ENCODE measurements around the gene DSCAML1.

Gene DSCAML1

DNA sequence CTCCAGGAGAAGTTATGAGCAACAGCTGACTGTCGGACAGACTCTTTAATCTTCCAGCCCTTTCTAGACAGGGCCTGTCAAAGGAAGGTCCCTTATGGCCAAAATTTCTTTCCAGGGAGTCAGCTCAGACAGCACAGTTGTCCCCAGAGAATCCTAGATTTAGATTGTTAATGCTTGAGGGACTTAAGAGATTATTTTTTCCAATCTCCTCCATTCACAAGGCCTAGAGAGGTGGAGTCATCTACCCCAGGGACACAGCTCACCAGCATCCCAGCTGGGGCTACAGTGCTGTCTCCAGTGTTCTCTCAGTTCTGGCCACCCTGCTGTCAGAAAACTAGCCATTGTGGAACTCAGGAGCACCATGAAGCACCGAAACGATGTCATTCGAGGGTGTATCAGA lies 7.8 kb downstream of the DSCAML1 start:
- no peak for ATAC-seq
- TF ChIP-seq ZNF70 (CRISPR knock-in tag; IDR thresholded peaks at IDR 0.05) (no peak), PPARA (CRISPR knock-in tag; IDR thresholded peaks at IDR 0.05; ENCODE audit: borderline replicate concordance) (no peak), ZFP30 (CRISPR knock-in tag; IDR thresholded peaks at IDR 0.05) (no peak), BACH2 (CRISPR knock-in tag; IDR thresholded peaks at IDR 0.05; ENCODE audit: borderline replicate concordance) (no peak), ZNF8 (CRISPR knock-in tag; IDR thresholded peaks at IDR 0.05) (no peak), ISL1 (CRISPR knock-in tag; IDR thresholded peaks at IDR 0.05) (no peak), ARNTL (CRISPR knock-in tag; IDR thresholded peaks at IDR 0.05; ENCODE audit: borderline replicate concordance, low read depth) (no peak), ESRRG (CRISPR knock-in tag; IDR thresholded peaks at IDR 0.05) (no peak), ZNF565 (CRISPR knock-in tag; conservative IDR thresholded peaks at IDR 0.05; ENCODE audit: low read depth) (no peak)

DNA sequence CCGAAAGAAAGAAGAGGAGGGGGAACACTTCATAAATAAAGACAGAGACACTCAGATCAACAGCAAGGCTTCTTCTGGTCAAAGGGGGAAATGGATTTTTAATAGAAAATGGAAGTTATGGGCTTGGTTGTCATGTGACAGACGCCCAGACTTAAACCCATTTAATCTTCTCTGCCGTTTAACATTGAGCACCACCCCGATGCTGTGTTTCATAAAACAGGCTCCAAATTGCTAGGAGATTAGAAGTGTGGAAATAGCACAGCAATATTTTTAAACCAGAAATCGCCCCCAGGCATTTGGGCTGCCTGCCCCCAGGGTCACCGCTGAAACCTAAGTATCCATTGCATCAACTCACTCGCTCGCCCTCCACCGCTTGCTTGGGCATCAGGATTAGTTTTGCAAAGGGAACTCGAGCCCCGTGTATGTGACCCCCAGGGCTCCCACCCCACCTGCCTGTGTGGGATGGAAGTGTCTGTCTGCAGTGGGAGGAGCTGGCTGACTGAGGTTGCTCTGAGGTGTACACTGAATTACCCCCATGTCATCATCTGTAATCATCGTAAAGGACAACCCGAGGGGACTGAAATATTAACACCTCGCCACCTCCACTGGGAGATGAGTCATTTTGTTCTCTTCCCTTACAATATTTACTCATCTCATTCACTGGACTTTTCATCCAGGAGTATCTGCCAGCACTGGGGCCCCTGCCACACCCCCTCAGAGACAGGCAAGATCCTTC lies 10.7 kb downstream of the DSCAML1 start:
- no peak for ATAC-seq

DNA sequence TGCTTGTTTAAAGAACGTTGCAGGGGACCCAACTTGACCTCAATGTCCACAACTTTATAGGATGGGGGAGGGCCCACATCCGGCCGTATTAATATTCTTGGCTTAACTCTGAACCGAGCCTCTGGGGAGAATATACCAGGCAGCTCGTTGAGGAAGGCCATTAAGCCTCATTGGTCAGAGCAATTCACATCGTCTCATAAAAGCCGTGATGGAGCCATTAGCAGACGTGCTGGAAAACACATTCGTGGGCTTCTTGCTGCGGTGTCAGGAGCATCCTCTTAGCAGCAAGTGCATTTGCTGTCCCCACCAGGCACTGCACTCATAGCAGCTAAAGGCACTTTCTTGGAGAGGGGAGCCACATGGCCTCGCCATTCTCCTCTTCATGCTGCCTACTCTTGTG lies 14.9 kb downstream of the DSCAML1 start:
- TF ChIP-seq PPARA (CRISPR knock-in tag; IDR thresholded peaks at IDR 0.05; ENCODE audit: borderline replicate concordance) (no peak), ISL1 (CRISPR knock-in tag; IDR thresholded peaks at IDR 0.05) (no peak), ZFP30 (CRISPR knock-in tag; IDR thresholded peaks at IDR 0.05) (no peak), ARNTL (CRISPR knock-in tag; IDR thresholded peaks at IDR 0.05; ENCODE audit: borderline replicate concordance, low read depth) (no peak), CSDC2 (CRISPR knock-in tag; IDR thresholded peaks at IDR 0.05) (no peak), TCF4 (CRISPR knock-in tag; IDR thresholded peaks at IDR 0.05; ENCODE audit: borderline replicate concordance) (no peak)
- ATAC-seq, result no peak

More for the DNA sequence above, 10.7 kb downstream of the DSCAML1 start:
- TF ChIP-seq CSDC2 (CRISPR knock-in tag; IDR thresholded peaks at IDR 0.05), result no peak
- TF ChIP-seq, protein P1, sequence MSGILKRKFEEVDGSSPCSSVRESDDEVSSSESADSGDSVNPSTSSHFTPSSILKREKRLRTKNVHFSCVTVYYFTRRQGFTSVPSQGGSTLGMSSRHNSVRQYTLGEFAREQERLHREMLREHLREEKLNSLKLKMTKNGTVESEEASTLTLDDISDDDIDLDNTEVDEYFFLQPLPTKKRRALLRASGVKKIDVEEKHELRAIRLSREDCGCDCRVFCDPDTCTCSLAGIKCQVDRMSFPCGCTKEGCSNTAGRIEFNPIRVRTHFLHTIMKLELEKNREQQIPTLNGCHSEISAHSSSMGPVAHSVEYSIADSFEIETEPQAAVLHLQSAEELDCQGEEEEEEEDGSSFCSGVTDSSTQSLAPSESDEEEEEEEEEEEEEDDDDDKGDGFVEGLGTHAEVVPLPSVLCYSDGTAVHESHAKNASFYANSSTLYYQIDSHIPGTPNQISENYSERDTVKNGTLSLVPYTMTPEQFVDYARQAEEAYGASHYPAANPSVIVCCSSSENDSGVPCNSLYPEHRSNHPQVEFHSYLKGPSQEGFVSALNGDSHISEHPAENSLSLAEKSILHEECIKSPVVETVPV (CRISPR knock-in tag; IDR thresholded peaks at IDR 0.05), result no peak
- TF ChIP-seq GLIS3 (CRISPR knock-in tag; IDR thresholded peaks at IDR 0.05), result no peak
- no peak for TF ChIP-seq PPARA (CRISPR knock-in tag; IDR thresholded peaks at IDR 0.05; ENCODE audit: borderline replicate concordance)
- TF ChIP-seq, protein P2, sequence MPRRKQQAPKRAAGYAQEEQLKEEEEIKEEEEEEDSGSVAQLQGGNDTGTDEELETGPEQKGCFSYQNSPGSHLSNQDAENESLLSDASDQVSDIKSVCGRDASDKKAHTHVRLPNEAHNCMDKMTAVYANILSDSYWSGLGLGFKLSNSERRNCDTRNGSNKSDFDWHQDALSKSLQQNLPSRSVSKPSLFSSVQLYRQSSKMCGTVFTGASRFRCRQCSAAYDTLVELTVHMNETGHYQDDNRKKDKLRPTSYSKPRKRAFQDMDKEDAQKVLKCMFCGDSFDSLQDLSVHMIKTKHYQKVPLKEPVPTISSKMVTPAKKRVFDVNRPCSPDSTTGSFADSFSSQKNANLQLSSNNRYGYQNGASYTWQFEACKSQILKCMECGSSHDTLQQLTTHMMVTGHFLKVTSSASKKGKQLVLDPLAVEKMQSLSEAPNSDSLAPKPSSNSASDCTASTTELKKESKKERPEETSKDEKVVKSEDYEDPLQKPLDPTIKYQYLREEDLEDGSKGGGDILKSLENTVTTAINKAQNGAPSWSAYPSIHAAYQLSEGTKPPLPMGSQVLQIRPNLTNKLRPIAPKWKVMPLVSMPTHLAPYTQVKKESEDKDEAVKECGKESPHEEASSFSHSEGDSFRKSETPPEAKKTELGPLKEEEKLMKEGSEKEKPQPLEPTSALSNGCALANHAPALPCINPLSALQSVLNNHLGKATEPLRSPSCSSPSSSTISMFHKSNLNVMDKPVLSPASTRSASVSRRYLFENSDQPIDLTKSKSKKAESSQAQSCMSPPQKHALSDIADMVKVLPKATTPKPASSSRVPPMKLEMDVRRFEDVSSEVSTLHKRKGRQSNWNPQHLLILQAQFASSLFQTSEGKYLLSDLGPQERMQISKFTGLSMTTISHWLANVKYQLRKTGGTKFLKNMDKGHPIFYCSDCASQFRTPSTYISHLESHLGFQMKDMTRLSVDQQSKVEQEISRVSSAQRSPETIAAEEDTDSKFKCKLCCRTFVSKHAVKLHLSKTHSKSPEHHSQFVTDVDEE (CRISPR knock-in tag; IDR thresholded peaks at IDR 0.05), result no peak
- TF ChIP-seq BACH2 (CRISPR knock-in tag; IDR thresholded peaks at IDR 0.05; ENCODE audit: borderline replicate concordance), result no peak
- TF ChIP-seq, protein P3, sequence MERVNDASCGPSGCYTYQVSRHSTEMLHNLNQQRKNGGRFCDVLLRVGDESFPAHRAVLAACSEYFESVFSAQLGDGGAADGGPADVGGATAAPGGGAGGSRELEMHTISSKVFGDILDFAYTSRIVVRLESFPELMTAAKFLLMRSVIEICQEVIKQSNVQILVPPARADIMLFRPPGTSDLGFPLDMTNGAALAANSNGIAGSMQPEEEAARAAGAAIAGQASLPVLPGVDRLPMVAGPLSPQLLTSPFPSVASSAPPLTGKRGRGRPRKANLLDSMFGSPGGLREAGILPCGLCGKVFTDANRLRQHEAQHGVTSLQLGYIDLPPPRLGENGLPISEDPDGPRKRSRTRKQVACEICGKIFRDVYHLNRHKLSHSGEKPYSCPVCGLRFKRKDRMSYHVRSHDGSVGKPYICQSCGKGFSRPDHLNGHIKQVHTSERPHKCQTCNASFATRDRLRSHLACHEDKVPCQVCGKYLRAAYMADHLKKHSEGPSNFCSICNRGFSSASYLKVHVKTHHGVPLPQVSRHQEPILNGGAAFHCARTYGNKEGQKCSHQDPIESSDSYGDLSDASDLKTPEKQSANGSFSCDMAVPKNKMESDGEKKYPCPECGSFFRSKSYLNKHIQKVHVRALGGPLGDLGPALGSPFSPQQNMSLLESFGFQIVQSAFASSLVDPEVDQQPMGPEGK (CRISPR knock-in tag; IDR thresholded peaks at IDR 0.05; ENCODE audit: borderline replicate concordance), result no peak
- no peak for TF ChIP-seq RARB (CRISPR knock-in tag; IDR thresholded peaks at IDR 0.05)
- no peak for TF ChIP-seq TCF4 (CRISPR knock-in tag; IDR thresholded peaks at IDR 0.05; ENCODE audit: borderline replicate concordance)
- TF ChIP-seq ZFP3 (CRISPR knock-in tag; IDR thresholded peaks at IDR 0.05), result no peak
- TF ChIP-seq ZC3H10 (CRISPR knock-in tag; IDR thresholded peaks at IDR 0.05), result no peak
- TF ChIP-seq ZNF565 (CRISPR knock-in tag; conservative IDR thresholded peaks at IDR 0.05; ENCODE audit: low read depth), result no peak
- no peak for TF ChIP-seq ZNF70 (CRISPR knock-in tag; IDR thresholded peaks at IDR 0.05)
- no peak for TF ChIP-seq ESRRG (CRISPR knock-in tag; IDR thresholded peaks at IDR 0.05)
- TF ChIP-seq ZFP30 (CRISPR knock-in tag; IDR thresholded peaks at IDR 0.05), result no peak
- TF ChIP-seq OSR1 (CRISPR knock-in tag; IDR thresholded peaks at IDR 0.05), result no peak

DNA sequence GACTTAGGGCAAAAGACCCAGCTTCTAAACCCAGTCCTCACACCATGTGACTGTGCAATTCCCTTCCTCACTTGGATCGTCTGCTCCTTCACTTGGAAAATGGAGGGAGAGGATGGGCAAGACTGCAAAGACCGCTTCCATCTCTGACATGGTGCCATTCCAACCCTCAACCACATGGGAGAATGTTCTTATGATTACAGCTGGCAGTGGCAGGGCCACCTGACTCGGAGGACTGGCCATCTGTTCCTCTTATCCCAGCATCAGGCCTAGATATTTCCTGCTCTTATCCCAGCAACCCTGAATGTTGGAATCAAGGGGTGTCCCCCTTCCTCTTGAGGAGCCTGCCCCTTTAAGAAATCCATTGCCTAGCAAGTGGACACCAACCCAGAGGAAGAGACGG lies 15.4 kb downstream of the DSCAML1 start:
- no peak for ATAC-seq
- TF ChIP-seq, protein P4, sequence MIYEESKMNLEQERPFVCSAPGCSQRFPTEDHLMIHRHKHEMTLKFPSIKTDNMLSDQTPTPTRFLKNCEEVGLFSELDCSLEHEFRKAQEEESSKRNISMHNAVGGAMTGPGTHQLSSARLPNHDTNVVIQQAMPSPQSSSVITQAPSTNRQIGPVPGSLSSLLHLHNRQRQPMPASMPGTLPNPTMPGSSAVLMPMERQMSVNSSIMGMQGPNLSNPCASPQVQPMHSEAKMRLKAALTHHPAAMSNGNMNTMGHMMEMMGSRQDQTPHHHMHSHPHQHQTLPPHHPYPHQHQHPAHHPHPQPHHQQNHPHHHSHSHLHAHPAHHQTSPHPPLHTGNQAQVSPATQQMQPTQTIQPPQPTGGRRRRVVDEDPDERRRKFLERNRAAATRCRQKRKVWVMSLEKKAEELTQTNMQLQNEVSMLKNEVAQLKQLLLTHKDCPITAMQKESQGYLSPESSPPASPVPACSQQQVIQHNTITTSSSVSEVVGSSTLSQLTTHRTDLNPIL (CRISPR knock-in tag; IDR thresholded peaks at IDR 0.05; ENCODE audit: low read depth), result no peak

All from SK-N-SH treated with all-trans-retinoic acid at 6 μM for 48 hours (cell line).